HG02798 (cell line): Measurements from ENCODE around the gene NR6A1.

Experiments
- ATAC-seq: cut with Tn5 transposase; IDR thresholded peaks from one replicate; pipeline ENCODE4 v1.9.1; 2021; ENCODE audit warnings: mild to moderate bottlenecking; ENCODE audit not compliant: unreplicated experiment, poor library complexity

NR6A1 gene

DNA sequence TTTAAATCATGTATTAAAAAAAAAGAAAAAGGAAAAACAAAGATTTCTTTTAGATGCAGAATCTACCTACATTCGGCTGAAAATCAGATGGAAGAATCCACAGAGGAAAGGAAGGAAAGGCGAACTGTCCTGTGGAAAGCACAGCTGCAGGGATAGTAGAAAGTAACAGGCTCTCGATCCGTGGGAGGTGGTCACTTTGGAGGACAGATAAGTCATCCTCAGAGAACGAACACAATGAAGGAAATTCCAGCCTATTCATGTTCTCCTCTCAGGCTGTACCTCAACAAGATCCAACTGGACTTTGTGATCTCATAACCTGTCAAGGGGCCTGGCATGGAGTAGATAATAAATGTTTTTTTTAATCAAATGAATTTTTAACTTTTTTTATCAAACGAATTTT lies 72.8 kb downstream of the NR6A1 start:
- no peak for ATAC-seq

DNA sequence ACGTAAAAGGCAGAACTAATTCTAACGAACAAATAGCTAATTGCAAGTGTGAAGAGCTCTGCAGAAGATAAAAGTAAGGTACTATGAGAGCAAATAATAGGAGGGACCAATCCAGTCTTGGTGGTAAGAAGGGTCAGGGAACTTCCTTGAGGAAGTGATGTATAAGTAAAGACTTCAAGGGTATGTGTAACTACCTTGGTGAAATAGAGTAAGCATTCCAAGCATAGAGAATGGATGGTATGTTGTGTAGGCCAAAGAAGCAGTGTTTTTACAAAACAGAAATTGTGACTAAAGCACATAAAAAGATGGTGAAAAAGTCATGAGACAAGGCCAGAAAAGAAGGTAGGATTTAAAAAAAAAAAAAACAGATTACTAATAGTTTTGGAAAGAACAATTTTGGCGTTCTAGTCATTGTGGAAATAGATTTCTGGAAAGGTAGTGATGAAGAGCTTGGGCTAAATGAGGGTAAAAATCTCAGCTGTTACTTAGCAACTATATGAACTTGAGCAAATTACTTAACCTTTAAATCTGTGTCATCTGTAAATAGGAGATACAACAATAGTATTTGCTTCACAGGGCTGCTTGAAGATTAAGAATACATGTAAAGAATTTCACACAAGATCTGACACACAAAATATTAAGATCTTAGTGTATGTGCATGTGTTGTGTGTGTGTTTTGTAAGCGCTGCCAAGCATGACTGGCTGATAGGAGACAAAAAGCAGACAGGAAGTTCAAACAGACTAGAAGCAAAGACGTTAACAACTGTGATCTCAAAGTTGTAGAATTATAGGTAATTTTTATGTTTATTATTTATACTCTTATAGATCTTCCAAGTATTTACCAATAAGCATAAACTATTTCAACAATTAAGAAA lies 73.5 kb downstream of the NR6A1 start:
- ATAC-seq = no peak

DNA sequence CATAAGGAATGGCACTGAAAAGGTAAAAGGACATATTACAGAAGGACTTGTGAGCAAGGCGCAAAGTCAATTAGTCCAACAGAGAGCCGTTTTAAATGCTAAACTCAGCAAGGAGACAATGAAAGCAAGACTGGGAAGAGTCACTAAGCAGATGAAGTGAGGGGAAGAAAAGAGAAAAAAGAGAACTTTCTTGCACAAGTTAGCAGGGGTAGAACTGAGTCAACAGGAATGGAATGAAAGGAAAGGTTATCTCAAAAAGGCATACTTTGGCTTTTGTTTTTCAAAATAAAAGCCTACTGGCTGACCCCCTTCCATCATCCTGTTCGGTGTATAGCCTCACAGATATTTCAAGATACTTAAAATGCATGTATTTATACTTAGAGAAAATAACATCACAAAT lies 75.0 kb downstream of the NR6A1 start:
- ATAC-seq = no peak

DNA sequence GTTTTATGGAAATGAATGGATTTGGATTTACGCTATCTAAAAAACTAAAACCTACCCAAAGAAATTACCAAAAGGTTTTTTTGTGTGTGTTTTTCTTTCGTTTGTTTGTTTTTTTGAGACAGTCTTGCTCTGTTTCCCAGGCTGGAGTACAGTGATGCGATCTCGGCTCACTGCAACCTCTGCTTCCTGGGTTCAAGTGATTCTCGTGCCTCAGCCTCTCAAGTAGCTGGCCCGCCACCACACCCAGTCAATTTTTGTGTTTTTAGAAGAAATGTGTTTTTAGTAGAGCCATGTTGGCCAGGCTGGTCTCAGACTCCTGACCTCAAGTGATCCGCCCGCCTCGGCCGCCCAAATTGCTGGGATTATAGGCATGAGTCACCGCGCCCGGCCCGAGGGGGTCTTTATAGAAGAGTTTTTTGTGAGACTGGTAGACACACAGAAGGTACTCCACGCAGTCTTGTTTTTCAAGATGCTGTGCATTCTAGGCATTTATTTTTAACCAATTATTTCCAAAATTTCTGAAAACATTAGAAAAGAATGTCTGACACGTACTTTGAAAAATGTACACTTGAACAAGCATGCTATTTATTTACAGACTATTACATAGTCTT lies 75.7 kb downstream of the NR6A1 start:
- no peak for ATAC-seq

DNA sequence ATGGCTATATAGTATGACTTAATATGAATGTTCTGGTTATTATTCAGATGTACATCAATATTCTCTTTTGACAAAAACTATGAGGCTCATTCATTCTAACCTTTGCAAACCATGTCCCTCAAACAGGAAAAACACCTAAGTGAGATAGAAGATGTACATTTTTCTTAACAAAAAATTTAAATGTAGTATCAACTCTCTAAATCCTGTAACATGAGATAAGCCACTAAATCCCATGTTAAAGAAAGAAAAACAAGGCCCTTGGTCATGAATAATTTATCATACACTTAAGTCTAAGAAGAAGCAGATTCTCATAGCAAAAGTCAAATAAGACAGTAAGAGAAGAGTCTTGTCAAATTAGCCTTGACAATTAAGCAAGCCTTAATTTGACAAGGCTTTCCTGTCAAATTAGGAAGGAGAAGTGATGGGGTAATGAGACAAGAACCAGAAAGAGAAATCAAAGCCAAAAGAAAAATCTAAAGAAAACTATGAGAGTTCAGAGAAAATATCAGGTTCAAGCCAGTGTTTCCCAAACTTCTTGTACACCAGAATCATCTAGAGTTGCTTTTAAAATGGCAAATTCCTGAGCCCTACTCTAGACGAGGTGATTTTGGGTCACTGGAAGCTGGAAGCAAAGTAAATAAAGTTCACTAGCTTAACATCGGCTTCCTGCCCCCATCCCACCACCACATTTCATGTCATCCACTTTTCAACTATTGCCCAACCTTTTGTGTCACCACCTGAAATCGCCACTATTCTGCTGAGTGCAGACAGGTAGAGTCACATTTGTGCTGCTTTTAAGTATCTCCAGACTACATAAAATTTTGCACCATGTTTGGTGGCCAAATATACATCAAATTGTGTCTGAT lies 76.5 kb downstream of the NR6A1 start:
- no peak for ATAC-seq

DNA sequence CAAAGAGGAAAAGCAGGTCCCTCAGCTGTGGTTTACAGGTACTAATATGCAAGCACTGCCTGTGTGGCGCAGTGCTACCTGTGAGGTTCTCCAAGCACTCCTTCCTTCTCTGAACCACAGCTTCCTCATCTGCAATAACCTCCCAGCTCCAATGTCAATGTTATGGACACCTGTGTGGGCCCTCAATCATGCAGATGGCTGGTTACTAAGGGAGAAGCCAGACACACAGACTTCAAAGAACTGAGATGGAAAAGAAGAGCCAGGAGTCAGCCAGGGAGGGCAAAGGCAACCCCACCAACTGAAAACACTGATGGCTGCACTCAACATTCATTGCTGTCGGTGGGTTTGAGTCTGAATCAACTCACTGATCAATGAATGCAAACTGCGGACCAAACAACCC lies 77.7 kb downstream of the NR6A1 start:
- ATAC-seq = no peak

DNA sequence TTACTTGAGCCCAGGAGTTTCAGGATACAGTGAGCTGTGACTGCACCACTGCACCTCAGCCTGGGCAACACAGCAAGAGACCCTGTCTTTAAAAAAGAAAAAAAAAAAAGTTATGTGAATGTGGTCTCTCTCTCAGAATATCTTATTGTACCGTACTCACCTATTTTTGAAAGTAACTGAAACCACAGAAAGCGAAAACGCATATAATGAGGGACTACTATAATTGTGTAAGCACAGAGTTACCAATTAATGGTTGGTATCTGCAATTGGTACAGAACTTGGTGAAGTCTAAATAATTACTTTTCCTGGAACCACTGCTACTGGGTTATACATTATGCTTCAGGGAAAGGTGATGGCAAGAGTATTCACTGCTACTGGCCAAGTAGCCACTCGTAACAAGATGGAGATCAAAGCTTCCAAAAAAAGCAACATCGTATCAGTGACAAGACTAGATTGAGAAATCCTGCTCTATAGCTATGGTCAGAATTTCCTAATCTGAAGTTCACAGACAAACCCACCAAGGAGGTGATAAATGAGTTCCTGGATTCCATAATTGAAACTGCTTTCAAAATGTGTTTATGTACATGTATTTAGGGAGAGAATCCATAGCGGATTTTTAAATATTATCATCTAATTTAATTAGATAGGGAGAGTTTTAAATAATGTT lies 82.7 kb downstream of the NR6A1 start:
- no peak for ATAC-seq

DNA sequence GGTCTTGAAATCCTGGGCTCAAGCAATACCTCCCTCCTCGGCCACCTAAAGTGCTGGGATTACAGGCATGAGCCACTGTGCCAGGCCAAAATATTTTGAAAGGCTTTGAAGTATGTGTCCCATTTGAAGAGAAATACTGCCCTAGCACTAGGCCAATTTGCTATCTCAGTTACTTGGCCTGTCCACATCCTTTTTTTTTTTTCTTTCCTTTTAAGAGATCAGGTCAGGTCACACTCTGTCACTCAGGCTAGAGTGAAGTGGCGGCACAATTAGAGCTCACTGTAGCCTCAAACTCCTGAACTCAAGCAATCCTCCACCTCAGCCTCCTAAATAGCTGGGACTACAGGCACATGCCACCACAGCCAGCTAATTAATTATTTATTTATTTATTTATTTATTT lies 84.2 kb downstream of the NR6A1 start:
- ATAC-seq = no peak

DNA sequence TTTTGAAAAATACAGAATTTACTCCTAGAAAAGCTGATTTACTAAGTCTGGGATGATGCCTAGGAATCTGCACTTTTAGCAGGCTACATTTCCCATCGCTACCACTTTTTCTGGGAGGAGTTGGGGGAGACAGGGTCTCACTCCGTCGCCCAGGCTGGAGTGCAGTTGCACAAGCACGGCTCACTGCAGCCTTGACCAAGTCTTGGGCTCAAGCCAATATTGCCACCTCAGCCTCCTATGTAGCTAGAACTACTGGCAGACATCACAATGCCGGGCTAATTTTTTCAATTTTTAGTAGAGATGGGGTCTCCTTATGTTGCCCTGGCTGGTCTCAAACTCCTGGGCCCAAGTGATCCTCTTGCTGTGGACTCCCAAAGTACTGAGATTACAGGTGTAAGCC lies 85.9 kb downstream of the NR6A1 start:
- ATAC-seq = no peak

DNA sequence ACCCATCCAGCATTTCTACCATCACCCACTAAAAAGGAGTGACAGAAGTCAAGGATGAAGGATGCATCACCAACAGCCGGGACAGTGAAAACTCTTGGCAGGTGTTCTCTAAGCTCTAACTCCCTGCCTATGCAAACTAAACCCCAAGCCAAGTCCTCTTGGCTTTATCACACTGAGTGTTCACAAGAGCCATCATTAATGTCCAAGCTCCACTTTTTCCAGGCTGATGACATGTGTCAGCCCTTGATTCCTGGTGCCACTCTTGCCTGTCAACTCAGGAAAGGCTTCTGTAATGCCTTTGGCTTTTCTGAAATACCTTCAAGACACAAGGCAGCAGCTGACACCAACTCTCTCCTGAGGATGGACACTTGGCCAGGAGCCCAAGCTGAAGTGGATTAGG lies 86.9 kb downstream of the NR6A1 start:
- no peak for ATAC-seq

DNA sequence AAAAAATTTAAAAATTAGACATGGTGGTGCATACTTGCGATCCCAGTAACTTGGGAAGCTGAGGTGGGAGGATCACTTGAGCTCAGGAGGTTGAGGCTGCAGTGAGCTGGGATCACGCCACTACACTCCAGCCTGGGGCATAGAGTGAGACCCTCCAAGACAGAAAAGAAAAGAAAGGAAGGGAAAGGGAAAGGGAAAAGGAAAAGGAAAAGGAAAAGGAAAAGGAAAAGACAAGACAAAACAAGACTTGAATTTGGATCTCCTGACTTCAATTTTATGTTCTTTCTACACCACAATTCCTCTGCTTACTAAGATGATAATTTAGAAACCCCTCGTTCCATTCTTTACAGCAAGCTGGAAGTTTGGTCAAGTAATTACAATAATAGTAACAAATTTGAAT lies 88.1 kb downstream of the NR6A1 start:
- ATAC-seq = no peak

DNA sequence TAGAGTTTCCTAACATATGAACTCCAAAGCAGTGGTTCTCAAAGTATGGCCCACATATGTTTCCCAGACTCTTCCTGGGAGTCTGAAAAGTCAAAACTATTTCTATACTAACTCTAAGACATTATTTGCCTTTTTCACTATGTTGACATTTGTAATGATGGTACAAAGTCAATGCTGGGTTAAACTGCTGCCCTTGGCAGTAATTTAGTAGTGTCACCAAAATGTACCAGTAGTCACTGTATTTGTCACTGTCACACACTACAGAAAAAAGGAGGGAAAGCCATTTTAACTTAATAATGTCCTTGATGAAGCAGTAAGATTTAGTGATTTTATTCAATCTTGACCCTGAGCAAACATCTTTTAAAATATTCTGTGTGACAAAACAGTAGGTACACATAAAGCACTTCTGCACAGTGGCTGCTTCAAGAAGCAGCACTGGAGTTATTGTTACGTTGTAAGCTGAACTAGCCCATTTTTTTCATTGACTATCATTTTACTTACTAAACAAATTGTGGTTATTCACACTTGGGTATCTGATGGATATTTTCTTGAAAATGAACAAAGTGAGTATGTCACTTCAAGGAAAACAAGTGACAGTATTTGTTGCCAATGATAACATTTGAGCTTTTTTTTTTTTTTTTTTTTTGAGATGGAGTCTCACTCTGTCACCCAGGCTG lies 90.3 kb downstream of the NR6A1 start:
- no peak for ATAC-seq

DNA sequence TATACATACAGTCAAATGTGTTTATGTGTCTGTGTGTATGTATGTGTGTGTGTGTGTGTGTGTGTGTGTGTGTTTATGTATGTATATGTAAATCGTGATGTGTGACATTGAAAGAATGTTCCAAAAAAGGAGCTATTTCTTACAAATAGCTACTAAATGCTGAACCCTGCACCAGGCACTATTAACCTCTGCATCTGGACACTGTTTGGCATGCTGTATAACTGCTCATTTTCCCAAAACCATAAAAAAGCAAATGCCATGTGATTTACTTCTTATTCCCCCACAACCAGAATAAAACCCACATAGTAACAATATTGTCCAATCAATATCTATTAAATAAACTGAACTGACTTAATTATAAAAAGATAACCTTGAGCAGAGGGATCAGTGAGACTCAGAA lies 91.1 kb downstream of the NR6A1 start:
- ATAC-seq = no peak

DNA sequence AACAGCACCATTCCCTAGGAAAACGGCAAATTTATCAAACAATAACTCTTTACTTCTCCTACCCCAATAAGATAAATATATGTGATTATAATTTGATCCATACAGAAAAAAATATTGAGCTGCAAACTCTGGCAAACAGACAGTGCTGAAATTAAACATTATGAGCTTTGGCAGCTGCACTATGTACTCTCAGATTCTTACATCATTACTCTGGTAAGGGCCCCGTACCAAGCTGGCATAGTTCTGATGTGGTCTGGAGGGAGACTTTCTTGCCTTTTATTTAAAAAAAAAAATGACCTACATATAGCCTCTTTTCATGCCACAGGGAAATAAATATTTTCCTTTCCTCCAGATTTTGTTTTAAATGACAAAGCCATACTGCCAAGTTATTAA lies 95.0 kb downstream of the NR6A1 start:
- ATAC-seq = no peak

DNA sequence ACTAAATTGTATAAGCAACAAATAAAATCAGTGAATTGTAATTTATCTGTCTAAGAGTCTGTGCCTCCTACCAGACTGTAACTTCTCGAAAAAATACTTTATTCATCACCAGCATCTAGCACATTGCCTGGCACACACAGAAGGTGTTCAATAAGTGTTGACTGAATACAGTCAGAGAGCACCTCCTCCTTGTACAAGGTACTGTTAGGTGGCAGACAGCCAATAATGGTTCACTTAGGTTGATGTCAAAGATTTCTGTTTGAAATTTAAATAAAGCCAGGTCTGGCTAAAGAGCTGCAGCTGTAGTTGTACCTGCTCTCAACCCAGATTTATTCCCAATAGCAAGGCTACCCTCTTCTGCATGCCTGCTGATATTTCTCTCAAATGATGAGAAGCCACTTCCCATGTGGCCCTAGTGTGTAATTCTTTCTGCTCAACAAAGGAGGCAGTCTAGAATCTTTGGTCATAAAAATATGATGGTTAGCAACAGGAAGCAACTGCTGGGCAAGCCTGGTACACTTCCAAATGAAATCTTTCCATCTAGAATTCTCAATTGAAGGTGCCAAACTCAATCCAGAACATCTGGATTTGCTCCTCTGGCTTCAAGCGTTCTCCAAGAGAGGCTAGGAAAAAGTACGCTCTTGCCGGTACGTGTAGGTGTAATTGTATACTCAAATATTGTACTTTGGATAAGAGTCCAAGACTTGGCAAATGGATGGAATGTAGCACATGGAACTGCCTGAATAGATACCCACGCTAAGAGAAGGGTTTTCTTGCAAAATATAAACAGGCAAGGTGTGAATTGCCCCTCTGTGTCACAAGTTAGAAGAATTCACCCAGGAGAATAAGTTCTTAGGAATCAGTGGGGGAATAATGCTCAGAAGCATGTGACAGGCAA lies 95.6 kb downstream of the NR6A1 start:
- ATAC-seq = no peak

DNA sequence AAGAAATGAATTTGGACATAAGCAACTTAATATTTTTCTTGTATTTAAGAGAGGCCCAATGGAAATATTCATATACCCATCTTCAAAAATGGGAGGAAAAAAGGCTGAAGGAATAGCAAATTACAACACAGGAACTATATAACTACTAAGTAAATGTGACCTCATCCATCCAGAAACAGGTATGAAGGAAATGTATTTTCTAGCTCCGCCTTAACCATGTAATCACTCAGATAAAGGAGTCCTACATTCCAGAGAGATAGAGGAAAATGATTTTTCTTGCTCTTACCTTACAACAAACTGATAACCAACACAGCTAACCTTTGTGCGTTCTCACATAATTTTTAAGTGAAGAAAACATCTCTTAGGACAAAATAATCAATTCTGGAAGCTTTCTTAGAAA lies 96.5 kb downstream of the NR6A1 start:
- ATAC-seq = no peak

DNA sequence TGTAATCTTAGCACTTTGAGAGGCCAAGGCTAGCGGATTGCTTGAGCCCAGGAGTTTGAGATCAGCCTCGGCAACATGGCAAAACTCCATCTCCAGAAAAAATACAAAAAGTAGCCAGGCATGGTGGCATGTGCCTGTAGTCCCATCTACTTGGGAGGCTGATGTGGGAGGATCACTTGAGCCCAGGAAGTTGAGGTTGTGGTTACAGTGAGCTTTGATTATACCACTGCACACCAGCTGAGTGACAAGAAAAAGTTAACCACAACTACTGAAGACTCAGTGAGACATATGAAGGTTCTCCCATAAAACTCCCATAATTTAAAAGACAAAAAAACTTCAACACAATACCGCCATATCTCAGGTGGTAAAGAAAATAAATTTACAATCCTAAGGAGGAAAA lies 98.0 kb downstream of the NR6A1 start:
- ATAC-seq = no peak

DNA sequence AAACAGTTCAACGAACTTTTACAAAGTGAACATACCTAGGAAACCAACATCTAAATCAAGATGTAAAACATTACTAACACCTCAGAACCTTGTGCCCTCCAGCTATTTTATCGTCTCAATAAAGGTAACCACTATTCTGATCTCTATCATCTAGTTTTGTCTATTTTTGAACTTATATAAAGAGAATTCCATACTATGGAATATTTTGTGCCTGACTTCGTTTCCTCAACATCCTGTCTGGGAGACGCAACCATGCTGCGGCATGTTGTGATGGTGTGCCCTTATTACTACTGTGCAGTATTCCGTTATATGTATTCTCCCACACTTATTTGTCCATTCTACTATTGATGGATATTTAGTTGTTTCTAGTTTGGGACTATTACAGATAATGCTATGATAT lies 99.2 kb downstream of the NR6A1 start:
- no peak for ATAC-seq

DNA sequence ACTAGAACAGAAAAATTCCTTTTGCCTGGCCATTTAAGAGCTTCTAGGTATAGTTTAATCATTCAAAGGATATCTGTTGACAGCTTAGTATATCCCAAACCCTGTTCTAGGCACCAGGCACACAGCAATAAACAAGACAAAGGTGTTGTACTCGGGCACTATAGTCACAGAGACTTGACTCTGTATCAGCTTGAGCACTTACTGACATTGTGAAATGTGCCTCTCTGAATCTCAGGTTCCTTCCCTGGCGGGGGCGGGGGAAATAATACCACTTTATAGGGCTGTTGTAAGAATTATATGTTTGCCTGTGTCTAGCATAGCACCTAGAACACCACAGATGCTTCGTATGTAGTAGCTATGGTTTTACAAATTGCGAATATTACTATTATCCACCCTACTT lies 104.5 kb downstream of the NR6A1 start:
- ATAC-seq = no peak
